Measurements from ENCODE around the gene DCTPP1. TPM values are rescaled to one million over a fixed set of nuclear protein-coding genes. Genes with fewer than 3 reads are reported as not detected.

The DCTPP1 gene
- total RNA-seq, 1 experiment from 2014 or later, result 125 TPM

GRCh38 chr16:30382111-30382881, 47.5 kb downstream of the DCTPP1 start, which contains the start of gene SEPTIN1:
Gene SEPTIN1, minus strand, starts transcription at chr16:30382561. Its CDS starts 19 bp downstream, at chr16:30382542.
- RAD21 ChIA-PET (ENCODE audit: low non-redundant PET in 1 of 2, low total read pairs in 2 of 2, uncharacterized antibody in 2 of 2, unreplicated experiment in 2 of 2), result no interaction called here
- no peak within 1 kb of the TSS for H3K4me3 ChIP-seq (replicated peaks in 1 of 2; ENCODE audit: low read depth in 1 of 2, low read length in 2 of 2)
- ATAC-seq (no peak), DNase-seq (ENCODE audit: low read depth, low spot score) (no peak)
- H3K9me3 ChIP-seq (ENCODE audit: control insufficient read depth in 1 of 2, insufficient read depth in 1 of 2, low read depth in 1 of 2, low read length in 2 of 2), result no peaks in the 10 kb centered on the region
- H3K27me3 ChIP-seq (ENCODE audit: insufficient read depth, low read length), result no peaks in the 10 kb centered on the region
- intact Hi-C loops (cut with micrococcal nuclease), result no loop called here
- CTCF ChIA-PET, result no interaction called here
- no peak within 1 kb of the TSS for H3K27ac ChIP-seq (ENCODE audit: low read depth, low read length)
- no peaks in the 10 kb centered on the region for H3K36me3 ChIP-seq (ENCODE audit: control insufficient read depth in 1 of 2, insufficient read depth in 2 of 2, low read length in 2 of 2)
- TF ChIP-seq POLR2AphosphoS5 (IDR thresholded peaks at IDR 0.05; ENCODE audit: low read depth, low read length) (no peak), ZBTB33 (IDR thresholded peaks at IDR 0.05; ENCODE audit: extremely low read depth, insufficient replicate concordance, low read length) (no peak), TCF7L2 (IDR thresholded peaks at IDR 0.05; ENCODE audit: borderline replicate concordance, extremely low read depth, insufficient read depth, insufficient read length) (no peak), EGR1 (IDR thresholded peaks at IDR 0.05; ENCODE audit: low read depth) (no peak), CBX3 (IDR thresholded peaks at IDR 0.05; ENCODE audit: low read depth) (no peak), JUND (IDR thresholded peaks at IDR 0.05) (no peak), SRF (IDR thresholded peaks at IDR 0.05; ENCODE audit: low read depth) (no peak), CEBPB (IDR thresholded peaks at IDR 0.05; ENCODE audit: low read depth) (no peak), MAX (IDR thresholded peaks at IDR 0.05) (no peak), EZH2phosphoT487 (IDR thresholded peaks at IDR 0.05; ENCODE audit: borderline replicate concordance) (no peak), REST (IDR thresholded peaks at IDR 0.05; ENCODE audit: low read depth) (no peak), SP1 (IDR thresholded peaks at IDR 0.05; ENCODE audit: low read depth) (no peak), YY1 (IDR thresholded peaks at IDR 0.05; ENCODE audit: extremely low read depth, insufficient replicate concordance, low read depth, low read length) (no peak), ZFX (IDR thresholded peaks at IDR 0.05) (no peak), FOSL1 (IDR thresholded peaks at IDR 0.05; ENCODE audit: low read depth) (no peak), EZH2 (IDR thresholded peaks at IDR 0.05) (no peak), ZNF274 (IDR thresholded peaks at IDR 0.05; ENCODE audit: low read depth, low read length) (no peak)
- H3K9me2 ChIP-seq (ENCODE audit: insufficient read depth), result no peaks in the 10 kb centered on the region
- H3K4me1 ChIP-seq (ENCODE audit: control insufficient read depth in 1 of 2, insufficient read depth in 2 of 2, low read length in 2 of 2), result peaks cover 5 to 24% of the 10 kb centered on the region in 2 experiments
- no peak within 1 kb of the TSS for H2AFZ ChIP-seq (ENCODE audit: low read depth, low read length, poor library complexity, severe bottlenecking)
- POLR2A ChIA-PET, result no interaction called here
- no peaks in the 10 kb centered on the region for H3K79me2 ChIP-seq (ENCODE audit: insufficient read depth, low read length)
- H3K9ac ChIP-seq (ENCODE audit: low read length), result no peak within 1 kb of the TSS; the same call in 1 of the 2 replicates
- no peak within 1 kb of the TSS for H3K4me2 ChIP-seq (ENCODE audit: low read length)
- no TSS peak for BruUV-seq (replicated peaks)
- no peaks in the 10 kb centered on the region for H4K20me1 ChIP-seq (ENCODE audit: insufficient read depth)
